Caco-2 (cell line): ENCODE data around the gene PRSS21. TPM values are rescaled to one million over a fixed set of nuclear protein-coding genes. Genes with fewer than 3 reads are reported as not detected.
A peak's percentile ranks its signal among the peaks of the same experiment; 100 is the strongest.

ENCODE experiments used
- BruUV-seq: library from RNA; stranded (reverse); fragments of 400-500 nt; replicated peaks from 2 replicates; lab custom pipeline; 2021; lab: Mats Ljungman, UMichigan
- CTCF ChIA-PET: fragments of 300-600 bp; sonication (Branson Sonifier 250); formaldehyde crosslinking; loops from one replicate; lab custom pipeline; 2022; ENCODE audit warnings: antibody characterized with exemption; lab: Charles Lee
- POLR2A ChIA-PET: fragments of 300-600 bp; sonication (Branson Sonifier 250); formaldehyde crosslinking; loops from one replicate; lab custom pipeline; 2022; ENCODE audit warnings: antibody characterized with exemption; lab: Charles Lee
- DNase-seq, 2 experiments: peaks; one replicate each; pipeline versions ENCODE4 v3.0.0 to v3.0.0-alpha.2; 2020 to 2022
- H3K27me3 ChIP-seq: replicated peaks from 2 replicates; pipeline ENCODE4 v1.6.0; 2011; ENCODE audit warnings: low read length; ENCODE audit not compliant: control insufficient read depth, insufficient read depth
- H3K36me3 ChIP-seq: 2 replicates; pipeline ENCODE4 v1.5.1; 2011; ENCODE audit warnings: low read length; ENCODE audit not compliant: control insufficient read depth, insufficient read depth
- H3K4me1 ChIP-seq: fragments of 250-450 bp; sonication (Bioruptor Pico); 2 replicates; pipeline ENCODE4 v1.5.1; 2020; ENCODE audit warnings: mild to moderate bottlenecking
- H3K4me3 ChIP-seq: 2 replicates; pipeline ENCODE4 v1.5.1; 2011; ENCODE audit warnings: low read depth, mild to moderate bottlenecking, control low read depth, low read length
- H3K9me3 ChIP-seq: fragments of 250-450 bp; sonication (Bioruptor Pico); 2 replicates; pipeline ENCODE4 v1.5.1; 2020; ENCODE audit warnings: mild to moderate bottlenecking, moderate library complexity
- H3K27ac Mint-ChIP-seq: one replicate; pipeline ENCODE4 v1.8.0; 2022; ENCODE audit warnings: mixed read lengths; ENCODE audit not compliant: unreplicated experiment
- H3K27me3 Mint-ChIP-seq: one replicate; pipeline ENCODE4 v1.8.0; 2022; ENCODE audit warnings: mixed read lengths; ENCODE audit not compliant: insufficient read depth, unreplicated experiment
- H3K36me3 Mint-ChIP-seq: one replicate; pipeline ENCODE4 v1.8.0; 2022; ENCODE audit warnings: mild to moderate bottlenecking, mixed read lengths; ENCODE audit not compliant: insufficient read depth, unreplicated experiment
- H3K4me1 Mint-ChIP-seq: one replicate; pipeline ENCODE4 v1.8.0; 2022; ENCODE audit warnings: low read depth, mixed read lengths; ENCODE audit not compliant: unreplicated experiment
- H3K4me3 Mint-ChIP-seq: one replicate; pipeline ENCODE4 v1.8.0; 2022; ENCODE audit warnings: mild to moderate bottlenecking, moderate library complexity, mixed read lengths; ENCODE audit not compliant: unreplicated experiment
- H3K9me3 Mint-ChIP-seq: one replicate; pipeline ENCODE4 v1.8.0; 2022; ENCODE audit warnings: mixed read lengths; ENCODE audit not compliant: unreplicated experiment
- CTCF ChIP-seq, 2 experiments: fragments of 200-600 bp in 1 of 2; IDR thresholded peaks; 1 replicate in 1 of 2; 2 replicates in 1 of 2; pipeline versions ENCODE4 v1.5.1 to v1.8.0; 2011 to 2022; ENCODE audit warnings: antibody characterized with exemption in 1 of 2, control low read depth in 1 of 2, inconsistent platforms in 1 of 2, low read depth in 1 of 2, low read length in 1 of 2, mild to moderate bottlenecking in 1 of 2, moderate library complexity in 1 of 2; ENCODE audit not compliant: insufficient read depth in 1 of 2, severe bottlenecking in 1 of 2, unreplicated experiment in 1 of 2
- intact Hi-C: fragments of 100-400 bp; cut with micrococcal nuclease; formaldehyde crosslinking; loops from one replicate; pipeline ENCODE4 v1.10.0; 2022; ENCODE audit not compliant: unreplicated experiment
- total RNA-seq: library from RNA; stranded (reverse); gene quantifications from 2 replicates; pipeline ENCODE4 v1.2.3, GENCODE V29; 2022

Gene PRSS21
- total RNA-seq, 1 experiment from 2014 or later = not detected

- H3K27me3 ChIP-seq = no peaks in the 10 kb centered on the region
- Mint-ChIP-seq H3K36me3 (peaks cover 30% of the 10 kb centered on the region), H3K27ac (peak overlapping the region; percentile 92), H3K4me1 (peaks cover 1% of the 10 kb centered on the region), H3K27me3 (no peaks in the 10 kb centered on the region), H3K9me3 (no peaks in the 10 kb centered on the region), H3K4me3 (peak overlapping the region; percentile 89)
- ChIA-PET POLR2A (interaction anchor here (0.5 to 1.3 kb wide), 8 partner anchors 26 to 142 kb away, joined by 3 to 8 read pairs (median 4); partner anchors contain the start of genes KCTD5, PRSS21, PRSS22 and SRRM2), CTCF (interaction anchor here (0.8 to 1.0 kb wide), 2 partner anchors 90 to 129 kb away, joined by 3 to 4 read pairs; no protein-coding TSS in a partner anchor)
- TSS peak; percentile 29 for BruUV-seq
- peaks cover 15% of the 10 kb centered on the region for H3K4me1 ChIP-seq
- peaks cover 3% of the 10 kb centered on the region for H3K36me3 ChIP-seq
- DNase-seq = peak in 1 of 2 experiments; percentile 48
- intact Hi-C loops = loop anchor here (2.0 kb wide), 1 partner anchor 91 kb away; no protein-coding TSS in a partner anchor
- no peak for TF ChIP-seq CTCF (IDR thresholded peaks at IDR 0.05; ENCODE audit: insufficient read depth in 1 of 2, low read depth in 1 of 2, low read length in 1 of 2, severe bottlenecking in 1 of 2, unreplicated experiment in 1 of 2)
- H3K4me3 ChIP-seq = peak overlapping the region; percentile 76
- H3K9me3 ChIP-seq = no peaks in the 10 kb centered on the region
Observed at GRCh38 chr16:2777903-2778629, 39.0 kb upstream of the PRSS21 start.

- Mint-ChIP-seq H3K27me3 (no peaks in the 10 kb centered on the region), H3K4me1 (peaks cover 6% of the 10 kb centered on the region), H3K4me3 (peak overlapping the region; percentile 89), H3K9me3 (no peaks in the 10 kb centered on the region), H3K27ac (peak overlapping the region; percentile 92), H3K36me3 (peaks cover 25% of the 10 kb centered on the region)
- TF ChIP-seq CTCF (IDR thresholded peaks at IDR 0.05; ENCODE audit: insufficient read depth in 1 of 2, low read depth in 1 of 2, low read length in 1 of 2, severe bottlenecking in 1 of 2, unreplicated experiment in 1 of 2) = no peak
- DNase-seq = no peak
- Histone ChIP-seq H3K27me3 (no peaks in the 10 kb centered on the region), H3K36me3 (peaks cover 3% of the 10 kb centered on the region; the same call in 1 of the 2 replicates), H3K9me3 (no peaks in the 10 kb centered on the region), H3K4me3 (no peak overlapping the region; the same call in 1 of the 2 replicates), H3K4me1 (peaks cover 15% of the 10 kb centered on the region)
- ChIA-PET CTCF (interaction anchor here (0.8 to 1.0 kb wide), 2 partner anchors 59 to 89 kb away, joined by 3 read pairs; no protein-coding TSS in a partner anchor), POLR2A (interaction anchor here (0.5 to 1.3 kb wide), 6 partner anchors 26 to 142 kb away, joined by 3 to 4 read pairs (median 4); partner anchors contain the start of genes KCTD5, PRSS22 and SRRM2)
- intact Hi-C loops = loop anchor here (2.0 kb wide), 1 partner anchor 90 kb away; no protein-coding TSS in a partner anchor
- BruUV-seq = no TSS peak
Observed at GRCh38 chr16:2778630-2778958, 38.4 kb upstream of the PRSS21 start.

GRCh38 chr16:2779151-2779920 is 37.7 kb upstream of the PRSS21 start:
- Mint-ChIP-seq H3K27me3 (no peaks in the 10 kb centered on the region), H3K4me3 (no peak overlapping the region), H3K9me3 (no peaks in the 10 kb centered on the region), H3K4me1 (peaks cover 6% of the 10 kb centered on the region), H3K36me3 (peaks cover 21% of the 10 kb centered on the region), H3K27ac (no peak overlapping the region)
- intact Hi-C loops = loop anchor here (2.0 kb wide), 1 partner anchor 89 kb away; no protein-coding TSS in a partner anchor
- CTCF ChIA-PET = interaction anchor here (0.8 to 1.0 kb wide), 2 partner anchors 60 to 89 kb away, joined by 3 read pairs; no protein-coding TSS in a partner anchor
- H3K27me3 ChIP-seq = no peaks in the 10 kb centered on the region
- no peak for DNase-seq
- H3K4me1 ChIP-seq = peaks cover 15% of the 10 kb centered on the region
- no peak for TF ChIP-seq CTCF (IDR thresholded peaks at IDR 0.05; ENCODE audit: insufficient read depth in 1 of 2, low read depth in 1 of 2, low read length in 1 of 2, severe bottlenecking in 1 of 2, unreplicated experiment in 1 of 2)
- no TSS peak for BruUV-seq
- H3K9me3 ChIP-seq = no peaks in the 10 kb centered on the region
- POLR2A ChIA-PET = interaction anchor here (0.6 to 1.2 kb wide), 2 partner anchors 27 to 38 kb away, joined by 4 to 8 read pairs; partner anchors contain the start of gene SRRM2
- H3K36me3 ChIP-seq = 0 out of 2 replicates have a peak, but pooled peaks cover 1% of the 10 kb centered on the region
- H3K4me3 ChIP-seq = no peak overlapping the region
